NOMO-1 (cell line): Measurements from ENCODE around the gene MYEOV.

ENCODE experiments used
- DNase-seq, 2 experiments: peaks; one replicate each; lab custom pipeline; 2025; ENCODE audit not compliant: unreplicated experiment in 2 of 2; lab: John Stamatoyannopoulos, UW

Gene MYEOV

DNA sequence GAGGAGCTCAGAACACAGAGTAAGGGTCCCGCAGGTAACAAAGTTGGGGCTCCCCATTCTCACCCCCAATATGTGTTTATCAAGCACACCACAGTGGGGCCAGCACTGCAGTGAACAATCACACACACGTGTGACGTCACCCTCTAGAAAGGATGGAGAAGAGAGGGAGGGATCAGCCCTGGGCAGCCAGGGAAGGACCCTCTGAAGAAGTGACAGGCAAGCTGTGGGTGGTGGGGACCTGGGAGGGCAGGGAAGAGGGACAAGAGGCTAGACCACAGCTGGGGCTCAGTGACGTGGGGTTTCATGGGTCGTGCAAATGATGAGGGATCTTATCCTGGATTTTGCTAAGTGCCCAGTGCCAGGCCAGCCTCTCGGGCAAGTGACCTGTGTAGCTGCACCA, 28.7 kb upstream of the MYEOV start:
- no peak for DNase-seq

DNA sequence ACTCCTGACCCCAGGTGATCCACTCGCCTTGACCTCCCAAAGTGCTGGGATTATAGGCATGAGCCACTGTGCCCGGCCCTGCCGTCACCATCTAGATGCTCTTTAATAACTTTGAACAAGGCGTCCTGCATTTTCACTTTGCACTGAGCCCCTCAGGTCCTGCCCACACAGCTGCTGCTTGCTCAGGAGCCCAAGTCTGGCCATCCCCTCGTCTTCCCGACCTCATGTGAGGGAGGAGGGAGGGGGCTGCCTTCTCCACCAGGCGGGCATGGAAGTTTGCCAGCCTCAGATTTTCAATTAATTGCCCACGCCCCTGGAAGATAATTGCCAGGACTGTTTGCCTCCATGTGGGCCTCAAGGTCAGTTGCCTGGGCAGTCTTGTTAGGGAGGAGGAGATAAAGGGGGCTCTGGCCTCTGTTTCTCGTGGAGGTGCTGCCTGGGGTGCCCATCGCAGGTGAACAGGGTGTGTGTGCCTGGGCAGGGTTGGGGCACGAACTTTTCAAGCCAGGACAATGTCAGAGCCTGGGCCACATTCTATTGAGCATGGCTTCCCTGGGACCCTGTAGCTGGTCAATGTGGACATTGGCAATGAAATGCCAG, 27.9 kb upstream of the MYEOV start:
- no peak for DNase-seq

DNA sequence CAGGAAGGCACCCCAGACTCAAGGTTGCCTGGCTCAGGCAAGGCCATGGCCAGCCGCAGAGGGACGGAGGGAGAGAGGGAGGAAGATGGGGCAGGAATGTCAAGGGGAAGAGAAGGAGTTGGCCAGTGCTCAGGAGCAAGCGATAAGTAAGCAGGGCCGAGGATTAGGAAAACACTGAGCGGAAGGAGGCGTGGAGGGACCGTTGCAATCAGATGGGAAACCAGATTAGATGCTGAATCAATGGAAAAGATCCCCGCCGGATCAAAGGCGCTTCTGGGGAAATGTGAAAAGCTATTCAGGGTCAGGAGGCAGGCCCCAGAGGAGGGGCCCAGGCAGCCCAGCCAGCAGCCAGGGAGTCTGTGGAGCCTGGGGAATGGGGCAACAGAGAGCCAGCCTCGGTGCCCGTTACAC, 26.6 kb upstream of the MYEOV start:
- DNase-seq: no peak

DNA sequence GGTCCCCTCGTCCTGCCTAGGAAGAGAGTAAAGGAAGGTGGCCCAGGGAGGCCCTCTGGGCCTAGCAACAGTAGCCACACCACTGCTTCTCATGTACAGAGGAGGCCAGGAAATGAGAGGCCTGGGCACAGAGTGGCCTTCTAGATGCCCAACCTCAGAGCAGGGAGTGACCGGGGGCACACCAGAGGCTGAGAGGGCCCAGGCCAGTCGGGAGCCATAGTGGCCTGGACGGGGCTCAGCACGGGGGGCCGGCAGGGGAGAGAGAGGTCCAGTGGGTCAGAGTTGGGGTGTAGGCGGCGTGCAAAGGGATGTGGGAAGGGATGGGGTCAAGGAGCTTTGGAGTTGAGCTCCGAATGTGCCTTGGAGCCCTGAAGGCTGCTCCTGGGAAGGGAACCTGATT, 25.0 kb upstream of the MYEOV start:
- no peak for DNase-seq

DNA sequence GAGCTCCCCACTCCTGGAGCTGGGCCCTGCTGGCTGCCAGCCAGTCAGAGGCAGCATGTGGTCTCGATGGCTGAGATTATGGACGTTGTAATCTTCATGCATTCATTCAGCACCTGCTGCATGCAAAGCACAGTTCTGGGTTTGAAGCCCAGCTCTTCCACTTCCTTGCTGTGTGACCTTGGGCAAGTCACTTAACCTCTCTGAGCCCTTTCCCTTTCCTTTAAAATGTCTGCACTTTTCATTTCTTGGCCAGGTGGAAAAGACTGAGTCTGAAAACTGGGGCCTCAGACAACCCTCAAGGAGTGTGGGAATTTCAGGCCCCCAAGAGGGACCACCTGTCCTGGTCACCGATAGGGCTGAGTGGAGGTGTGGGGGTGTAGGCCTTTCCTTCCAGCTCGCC, 24.6 kb upstream of the MYEOV start:
- no peak for DNase-seq

DNA sequence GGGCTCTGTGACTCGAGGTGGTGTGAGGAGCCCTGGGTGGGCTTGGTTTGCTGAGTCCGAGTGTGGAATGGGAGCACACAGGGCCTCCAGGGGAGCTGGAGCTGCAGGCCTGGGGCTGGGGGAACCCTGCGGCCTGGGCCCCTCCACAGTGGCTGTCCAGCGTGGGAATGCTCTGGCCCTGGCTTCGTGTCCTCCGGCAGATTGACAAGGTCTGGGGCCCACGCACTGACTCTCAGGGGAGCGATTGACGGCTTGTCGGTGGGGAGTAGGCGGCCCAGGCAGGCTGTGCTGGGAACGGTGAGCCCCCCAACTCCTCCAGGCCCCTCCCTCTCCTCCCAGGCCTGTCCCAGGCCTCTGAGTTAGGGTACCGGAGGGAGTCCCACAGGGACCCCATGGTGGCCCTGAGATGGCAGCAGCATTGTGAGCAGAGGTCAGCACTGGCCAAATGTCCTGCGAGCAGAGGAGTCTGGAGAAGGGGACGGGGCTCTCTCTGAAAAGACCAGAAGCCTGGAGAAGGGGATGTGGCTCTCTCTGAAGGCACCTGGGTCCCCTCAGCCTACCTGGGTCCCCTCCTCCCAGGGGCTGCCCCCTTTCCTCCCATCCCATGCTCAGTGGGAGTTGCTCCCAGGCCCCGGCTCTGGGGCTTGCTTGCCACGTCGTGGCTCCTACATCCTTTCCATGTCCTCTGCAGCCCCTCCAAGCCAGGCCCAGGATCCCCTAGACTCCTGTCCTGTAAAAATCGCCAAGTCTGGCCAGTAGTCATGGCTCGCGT, 23.8 kb upstream of the MYEOV start:
- no peak for DNase-seq

DNA sequence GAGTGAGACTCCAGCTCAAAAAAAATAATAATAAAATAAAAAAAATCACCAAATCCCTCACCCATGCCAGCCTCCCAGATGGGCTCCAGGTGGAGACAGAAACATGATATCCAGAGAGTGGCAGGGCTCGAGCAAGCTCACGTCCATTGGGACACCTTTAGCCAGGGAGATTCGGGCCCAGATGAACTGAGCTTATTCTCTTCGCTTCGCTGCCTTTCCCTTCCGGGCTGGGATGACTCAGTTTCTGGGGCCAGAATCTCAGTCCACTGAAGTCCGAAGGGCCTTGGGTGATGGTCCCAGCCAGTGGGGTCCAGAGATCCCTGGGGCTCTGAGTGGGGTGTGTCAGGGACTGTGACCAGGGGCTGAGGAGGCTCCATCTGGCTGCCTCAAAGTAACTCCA, 23.0 kb upstream of the MYEOV start:
- DNase-seq: no peak

DNA sequence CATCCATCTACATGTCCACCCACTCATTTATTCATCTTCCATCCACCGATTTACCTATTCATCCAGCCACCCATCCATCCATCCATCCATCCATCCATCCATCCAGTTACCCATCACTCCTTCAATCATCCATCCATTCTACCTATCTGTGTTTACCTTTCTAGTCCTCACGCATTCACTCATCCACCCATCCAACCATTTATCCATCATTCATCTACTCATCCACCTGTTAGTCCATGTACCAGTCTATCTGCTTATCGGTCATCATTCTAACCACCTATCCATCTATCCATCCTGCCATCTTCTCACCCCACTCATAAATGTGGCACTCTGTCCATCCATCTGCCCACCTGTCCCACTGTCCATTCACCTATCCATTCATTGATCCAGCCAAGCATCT, 21.9 kb upstream of the MYEOV start:
- no peak for DNase-seq

DNA sequence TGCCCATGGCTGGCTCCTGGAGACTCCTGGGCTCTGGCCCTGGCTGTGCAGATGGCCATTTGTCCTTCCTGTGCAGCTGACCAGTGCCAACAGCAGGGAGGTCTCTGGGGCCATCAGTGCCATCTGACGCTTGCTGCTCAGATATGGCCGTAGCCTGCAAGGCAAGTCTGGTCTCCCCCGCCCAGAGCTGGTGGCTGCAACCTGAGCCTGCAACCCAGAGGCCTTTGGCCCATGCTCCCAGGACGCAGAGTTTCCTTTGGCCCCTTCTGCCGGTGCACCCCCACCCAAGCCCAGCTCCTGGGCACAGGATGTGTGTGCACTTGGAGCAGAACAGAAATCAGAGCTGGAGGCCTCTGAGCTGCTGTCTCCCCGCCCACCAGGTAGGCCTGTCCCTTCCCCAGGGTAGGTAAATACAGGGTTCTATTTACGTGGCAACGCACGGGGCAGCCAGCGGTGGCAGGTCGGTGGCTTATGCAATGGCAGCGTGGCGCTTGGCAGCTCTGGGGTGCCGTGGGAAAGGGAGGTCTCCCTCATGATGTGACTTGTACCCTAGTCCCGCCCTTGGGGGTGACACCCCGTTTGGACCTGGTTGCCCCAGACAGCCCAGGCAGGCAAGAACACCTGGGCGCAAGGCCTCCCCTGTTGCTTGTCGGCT, 21.0 kb upstream of the MYEOV start:
- no peak for DNase-seq

DNA sequence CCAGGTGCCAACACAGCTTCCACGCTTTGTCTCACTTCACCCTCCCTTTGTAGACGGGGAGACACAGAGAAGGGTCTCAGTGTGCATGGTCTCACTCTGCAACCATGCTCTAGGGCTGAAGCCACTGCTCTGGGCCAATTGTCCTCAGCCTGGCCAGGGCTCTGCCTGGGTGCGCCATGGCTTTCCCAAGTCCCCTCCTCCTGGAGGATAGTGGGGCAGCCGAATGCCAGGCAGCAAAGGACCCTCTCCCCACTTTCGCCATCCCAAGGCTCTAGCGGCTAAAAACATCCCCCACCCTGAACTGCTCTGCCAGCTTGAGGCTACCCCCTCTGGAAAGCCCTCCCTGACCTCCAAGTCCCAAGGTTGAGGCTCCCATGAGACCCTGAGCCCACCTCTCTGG, 20.4 kb upstream of the MYEOV start:
- DNase-seq: no peak

DNA sequence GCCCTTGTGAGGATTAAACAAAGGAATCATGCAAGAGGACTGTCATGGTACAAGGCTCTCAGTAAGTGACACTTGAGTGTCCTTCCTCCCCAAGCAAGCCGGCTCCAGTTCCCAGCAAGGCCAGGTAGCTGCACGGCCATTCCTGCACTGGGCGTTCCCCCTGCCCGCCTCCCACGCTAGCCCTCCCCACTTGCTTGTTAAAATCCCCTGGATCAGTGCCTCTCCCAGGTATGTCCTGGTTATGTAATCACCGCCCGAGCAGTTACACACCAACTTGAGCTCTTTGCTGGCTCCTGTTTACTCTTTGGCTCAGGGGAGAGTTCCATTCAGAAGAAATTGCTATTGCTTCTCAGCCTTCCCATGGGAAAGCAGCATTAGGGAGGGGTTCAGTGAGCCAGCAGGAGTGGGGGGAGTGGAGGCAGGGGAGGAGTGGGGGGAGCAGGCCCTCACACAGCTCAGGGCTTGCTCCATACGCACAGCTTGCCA, 19.4 kb upstream of the MYEOV start:
- no peak for DNase-seq

DNA sequence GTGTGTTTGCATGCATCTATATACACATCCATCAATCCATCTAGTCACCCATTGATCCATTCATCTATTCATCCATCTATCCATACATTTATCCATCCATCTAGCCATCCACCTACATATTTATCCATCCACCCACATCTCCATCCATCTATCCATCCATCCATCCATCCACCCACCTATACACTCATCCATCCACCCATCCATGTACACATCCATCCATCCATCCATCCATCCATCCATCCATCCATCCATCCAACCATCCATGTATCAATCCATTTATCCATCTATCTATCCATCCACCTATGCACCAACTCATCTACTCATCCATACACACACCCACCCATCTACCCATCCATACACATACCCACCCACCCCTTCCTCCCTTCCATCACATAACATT, 18.8 kb upstream of the MYEOV start:
- no peak for DNase-seq

DNA sequence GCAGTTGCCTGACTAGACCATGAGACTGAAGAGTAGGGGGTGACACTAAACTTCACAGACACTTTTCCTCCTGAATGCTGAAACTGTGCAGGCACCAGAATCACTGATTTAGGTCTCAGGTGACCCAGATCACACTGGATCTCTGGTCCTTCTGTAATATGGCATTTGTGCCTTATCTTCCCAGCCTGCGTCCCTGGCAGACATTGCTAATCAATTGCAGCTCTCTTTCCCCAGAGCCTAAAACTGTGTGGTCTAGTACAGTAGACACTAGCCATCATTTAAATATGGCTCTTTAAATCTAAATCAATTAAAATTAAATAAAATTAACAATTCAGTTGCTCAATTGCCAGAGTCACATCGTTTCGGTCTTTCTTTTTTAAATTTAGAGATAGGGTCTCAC, 17.8 kb upstream of the MYEOV start:
- DNase-seq: no peak

DNA sequence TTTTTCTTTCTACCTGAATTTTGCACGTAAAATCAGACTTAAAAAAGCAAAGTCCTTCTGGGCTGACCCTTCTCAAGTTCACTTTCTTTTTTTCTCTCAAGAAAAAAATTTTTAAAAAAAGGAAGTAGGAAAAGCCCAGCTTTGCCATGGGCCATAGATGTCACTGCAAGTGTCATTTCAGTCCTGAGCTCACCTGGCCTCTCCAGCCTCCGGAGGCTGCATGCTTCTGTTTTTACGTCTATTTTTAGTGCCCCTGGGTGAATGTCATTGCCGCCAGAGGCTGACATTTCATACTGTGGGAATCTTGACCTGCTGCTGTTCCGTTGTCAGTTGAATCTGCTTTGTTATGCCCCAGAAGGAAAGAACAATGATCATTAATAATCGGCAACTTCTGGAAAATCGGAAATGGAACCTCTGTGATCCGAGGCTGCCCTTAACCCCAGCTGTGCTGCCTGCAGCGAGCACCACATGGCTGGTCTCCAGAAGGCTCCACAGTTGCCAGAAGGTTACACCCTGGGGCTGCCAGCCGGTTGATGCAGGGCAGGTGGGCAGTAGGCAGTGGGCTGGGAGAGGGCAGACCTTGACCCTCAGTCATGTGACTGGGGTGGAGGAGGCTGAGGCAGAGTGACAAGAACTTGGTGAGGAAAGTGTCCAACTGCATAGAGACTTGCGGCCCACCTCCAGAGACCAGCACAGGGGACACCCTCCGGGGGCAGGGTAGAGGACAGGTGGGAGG, 16.7 kb upstream of the MYEOV start:
- no peak for DNase-seq

DNA sequence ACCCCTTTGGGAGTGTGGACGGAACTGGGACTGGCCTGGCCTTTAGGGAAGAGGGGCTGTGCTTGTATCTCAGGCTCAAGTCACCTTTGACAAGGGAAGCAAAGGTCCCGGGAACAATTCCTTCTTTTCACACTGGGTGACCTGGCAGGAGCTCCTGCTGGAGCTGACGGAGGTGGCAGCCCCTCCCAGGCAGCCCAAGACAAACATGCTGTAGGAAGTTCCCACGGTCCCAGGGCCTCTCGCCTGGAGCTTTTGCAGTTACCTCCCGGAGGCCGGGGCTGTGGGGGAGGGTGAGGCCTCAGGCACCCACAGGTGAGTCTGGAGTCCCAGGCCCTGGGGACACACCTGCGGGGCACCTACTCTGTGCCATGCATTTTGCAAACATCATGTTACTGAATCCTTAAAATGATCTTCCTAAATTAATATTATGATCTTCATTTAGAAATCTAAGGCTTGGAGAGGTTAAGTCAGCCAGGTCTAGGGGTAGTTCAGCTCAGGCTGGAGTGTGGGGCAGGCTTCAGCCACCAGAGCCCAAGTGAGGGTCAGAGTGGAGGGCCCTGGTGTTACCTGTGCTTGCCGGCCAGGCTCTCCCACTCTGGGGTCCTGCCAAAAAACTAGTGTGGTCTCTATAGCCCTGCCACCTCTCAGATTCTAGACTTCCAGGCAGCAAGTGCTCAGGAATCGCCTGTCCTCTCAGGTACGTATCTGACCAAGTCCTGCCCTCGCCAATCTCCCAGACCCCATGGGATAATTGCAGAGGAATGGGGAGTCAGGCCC, 15.7 kb upstream of the MYEOV start:
- DNase-seq: no peak

DNA sequence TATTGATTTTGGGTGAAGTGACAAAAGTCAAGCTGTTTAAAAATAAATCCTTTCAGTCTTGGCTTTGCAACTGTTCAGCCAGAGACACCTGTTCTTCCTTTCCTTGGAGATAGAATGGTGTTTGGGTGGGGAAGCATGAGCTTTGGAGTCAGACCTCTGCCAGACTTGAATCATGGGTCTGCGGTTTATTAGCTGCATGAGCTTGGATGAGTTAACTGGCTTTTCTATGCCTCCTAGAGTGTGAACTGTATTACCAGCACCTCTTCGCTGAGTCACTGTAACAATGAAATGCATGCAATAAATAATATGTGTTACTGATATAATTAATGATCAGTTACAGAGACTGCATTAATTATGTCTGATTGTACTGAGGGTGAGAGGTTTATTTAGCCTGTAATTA, 13.5 kb upstream of the MYEOV start:
- no peak for DNase-seq

DNA sequence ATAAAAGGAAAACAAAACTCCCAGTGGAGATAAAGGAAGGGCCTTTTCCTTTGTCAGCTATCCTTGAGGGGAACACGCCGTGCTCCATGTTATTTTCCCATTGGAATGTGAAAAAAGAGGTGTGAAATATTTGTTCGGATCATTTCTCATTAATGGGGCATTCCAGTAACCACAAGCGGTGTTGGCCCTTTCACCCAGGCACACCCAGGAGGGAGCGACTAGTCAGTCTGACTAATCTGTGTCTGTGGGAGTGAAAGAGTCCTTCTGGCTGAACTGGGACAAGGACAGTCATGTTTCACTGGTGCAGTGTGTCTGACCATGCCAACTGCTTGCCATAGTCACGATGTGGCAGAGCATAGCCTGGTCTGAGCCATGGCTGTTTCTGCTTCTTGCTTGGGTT, 13.0 kb upstream of the MYEOV start:
- DNase-seq: no peak

DNA sequence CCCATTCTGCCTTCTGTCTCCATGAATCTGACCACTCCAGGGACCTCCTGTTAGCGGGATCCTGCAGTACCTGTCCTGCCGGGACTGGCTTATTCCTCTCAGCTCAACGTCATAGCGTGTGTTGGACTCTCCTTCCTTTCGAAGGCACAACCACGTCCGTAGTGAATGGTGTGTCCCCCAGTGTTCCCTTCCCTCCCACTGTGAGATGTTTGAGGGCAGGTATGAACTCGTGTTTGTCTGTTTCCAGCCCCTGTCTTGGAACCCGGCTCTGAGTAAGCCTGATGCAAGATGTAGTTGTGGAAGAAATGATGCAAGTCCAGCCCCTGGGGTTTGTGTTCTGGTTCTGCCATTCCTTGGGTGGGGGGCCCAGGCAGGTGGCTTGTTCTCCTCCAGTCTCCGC, 10.5 kb upstream of the MYEOV start:
- no peak for DNase-seq

DNA sequence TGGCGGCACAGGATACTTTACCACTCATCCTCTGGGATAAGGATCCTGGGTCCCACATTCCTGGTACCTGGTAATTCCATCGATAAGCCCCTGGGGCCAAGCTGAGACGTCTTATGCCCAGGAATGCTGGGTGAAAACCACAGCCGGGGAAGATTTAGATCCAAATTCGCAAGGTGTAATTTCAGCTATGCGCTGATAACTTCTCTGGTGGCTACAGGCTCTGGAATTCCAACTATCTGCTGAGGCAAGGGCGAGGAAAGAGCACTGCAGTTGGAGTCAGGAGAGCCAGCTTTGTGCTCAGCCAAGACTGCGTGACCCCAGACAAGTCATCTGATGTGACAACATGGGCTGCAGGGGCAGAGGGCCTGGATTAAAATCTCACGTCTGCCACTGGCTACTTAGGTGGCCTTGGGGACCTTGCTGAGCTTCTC, 9.9 kb upstream of the MYEOV start:
- no peak for DNase-seq

DNA sequence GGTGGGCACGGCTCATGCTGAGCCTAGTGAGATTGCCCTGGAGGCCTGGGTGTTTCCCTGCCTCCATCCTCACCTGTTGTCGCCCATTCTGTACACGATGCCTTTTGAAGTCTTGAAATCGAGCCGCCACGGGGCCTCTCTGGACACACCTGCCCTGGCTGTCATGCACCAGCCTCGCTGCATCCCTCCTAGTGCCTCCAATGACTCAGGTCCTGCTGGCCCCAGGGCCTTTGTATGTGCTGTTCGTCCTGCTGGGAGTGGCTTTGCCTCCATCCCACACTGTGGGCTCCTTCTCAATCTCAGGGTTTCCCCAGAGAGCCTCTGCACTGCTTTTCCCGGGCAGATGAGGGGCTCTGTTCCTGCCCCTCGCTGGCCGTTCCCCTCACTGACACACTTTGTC, 8.9 kb upstream of the MYEOV start:
- DNase-seq: no peak

DNA sequence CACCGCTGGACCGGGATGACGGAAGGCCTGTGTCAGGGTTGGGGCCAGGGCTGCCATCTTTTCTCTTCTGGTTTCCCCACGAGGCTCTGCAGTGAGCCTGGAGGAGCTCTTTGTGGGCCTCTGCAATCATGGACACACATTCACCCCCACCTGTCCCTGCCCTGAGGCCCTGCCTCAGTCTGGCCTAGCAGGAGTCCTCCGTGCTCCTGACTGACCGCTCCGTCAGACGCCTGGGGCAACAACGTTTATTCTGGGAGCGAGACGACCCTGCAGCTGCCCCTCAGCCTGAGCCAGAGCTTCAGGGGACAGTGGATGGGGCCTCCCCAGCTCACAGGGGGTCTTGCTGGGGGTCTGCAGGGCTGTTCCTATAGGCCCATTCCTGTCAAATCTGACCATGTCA, 8.2 kb upstream of the MYEOV start:
- no peak for DNase-seq
